Posterior vena cava (tissue), 2 donors: ENCODE results near the gene RARG. TPM values are rescaled to one million over a fixed set of nuclear protein-coding genes. Genes with fewer than 3 reads are reported as not detected.
A peak's percentile ranks its signal among the peaks of the same experiment; 100 is the strongest.

Experiments used
- DNase-seq: peaks from one replicate; pipeline ENCODE4 v3.0.0-alpha.2; 2020; ENCODE audit warnings: low spot score
- intact Hi-C, 2 donors: fragments of 100-400 bp; cut with DNase I; formaldehyde crosslinking; loops; one replicate each; pipeline versions ENCODE4 v1.14.1 to v1.14.2; 2022 to 2023
- long read RNA-seq, 2 donors: library from polyadenylated mRNA; unstranded; transcript quantifications; one replicate each; pipeline ENCODE4 v2.0.0, GENCODE V29; 2020 to 2021
- total RNA-seq, 2 donors: library from RNA; stranded (reverse); fragmentation: NEBNext Ultra II Directional; extraction: Animal tissue kit (Norgen Biotek cat#: 25700); gene quantifications; one replicate each; pipeline ENCODE4 v1.2.1, GENCODE V29; 2021
- donor health status: DM: yes; HTN: yes; CAD: no.
- donor health status: DM: yes; HTN: yes; CAD: no.

Gene RARG
- 10 to 100 TPM; 33.4 to 38.1 TPM for total RNA-seq
- long read RNA-seq, donor 1, transcript RARG-201 (8 exons, 1,836 nt): major isoform, 10 of 17 reads
- long read RNA-seq, donor 1, partial matches to known transcripts: 4 of 17 reads
- long read RNA-seq, donor 1, other reads (novel, unspliced or antisense): 2 of 17 reads
- long read RNA-seq, donor 2, transcript RARG-203 (10 exons, 2,959 nt): major isoform, 7 of 47 reads
- long read RNA-seq, donor 2, partial matches to known transcripts: 20 of 47 reads
- long read RNA-seq, donor 2, other reads (novel, unspliced or antisense): 15 of 47 reads

GRCh38 chr12:53231921-53232645 lies at the start of gene RARG:
Gene RARG, minus strand, starts transcription at chr12:53232209. Its CDS starts 4,664 bp downstream, at chr12:53227545.
- peak; percentile 85 for DNase-seq
- intact Hi-C loops: no loop called here

GRCh38 chr12:53279888-53280498 lies 48.0 kb upstream of the RARG start:
- intact Hi-C loops: no loop called here
- DNase-seq: no peak

GRCh38 chr12:53279283-53279869 lies 47.4 kb upstream of the RARG start:
- intact Hi-C loops: no loop called here
- DNase-seq: no peak

GRCh38 chr12:53277981-53278380 lies 46.0 kb upstream of the RARG start:
- intact Hi-C loops: no loop called here

GRCh38 chr12:53276511-53276910 lies 44.5 kb upstream of the RARG start:
- DNase-seq: no peak
- intact Hi-C loops: no loop called here

More at GRCh38 chr12:53277981-53278380, 46.0 kb upstream of the RARG start:
- DNase-seq: no peak

- intact Hi-C loops: no loop called here
- DNase-seq: no peak
Measured at GRCh38 chr12:53274445-53274844, 42.4 kb upstream of the RARG start.

- intact Hi-C loops: no loop called here
- DNase-seq: no peak
Measured at GRCh38 chr12:53268630-53269562, 36.9 kb upstream of the RARG start.

- DNase-seq: peak; percentile 88
- intact Hi-C loops: no loop called here
Measured at GRCh38 chr12:53267999-53268629, 36.1 kb upstream of the RARG start, which contains the start of gene ESPL1. Gene ESPL1, plus strand, starts transcription at chr12:53268299. Its CDS starts 468 bp downstream, at chr12:53268767.

GRCh38 chr12:53267306-53267998 lies 35.4 kb upstream of the RARG start:
- intact Hi-C loops: no loop called here
- no peak for DNase-seq

- intact Hi-C loops: no loop called here
Measured at GRCh38 chr12:53265783-53266182, 33.8 kb upstream of the RARG start.

GRCh38 chr12:53259891-53260290 lies 27.9 kb upstream of the RARG start:
- intact Hi-C loops: no loop called here
- no peak for DNase-seq

More at GRCh38 chr12:53265783-53266182, 33.8 kb upstream of the RARG start:
- no peak for DNase-seq

GRCh38 chr12:53258541-53259539 lies 26.8 kb upstream of the RARG start:
- intact Hi-C loops: no loop called here
- DNase-seq: no peak

- intact Hi-C loops: no loop called here
- no peak for DNase-seq
Measured at GRCh38 chr12:53255996-53256395, 24.0 kb upstream of the RARG start.

- intact Hi-C loops: loop anchor here in 1 of 2 donors (5.0 kb wide), 2 partner anchors 37 to 43 kb away; no protein-coding TSS in a partner anchor
Measured at GRCh38 chr12:53254816-53255545, 23.0 kb upstream of the RARG start.

GRCh38 chr12:53253298-53253697 lies 21.3 kb upstream of the RARG start:
- no peak for DNase-seq
- intact Hi-C loops: loop anchor here in 1 of 2 donors (5.0 kb wide), 2 partner anchors 39 to 41 kb away; no protein-coding TSS in a partner anchor

More at GRCh38 chr12:53254816-53255545, 23.0 kb upstream of the RARG start:
- no peak for DNase-seq
